HG02623 (cell line): ENCODE results near the gene AKIP1.
"Not testable (repeated sequence)": the region's sequence is repeated elsewhere in the genome, so short reads cannot be mapped to it uniquely, and the experiment has no call there.

ENCODE experiments used
- ATAC-seq: cut with Tn5 transposase; IDR thresholded peaks from one replicate; pipeline ENCODE4 v1.9.1; 2021; ENCODE audit warnings: moderate library complexity; ENCODE audit not compliant: unreplicated experiment

Gene AKIP1

DNA sequence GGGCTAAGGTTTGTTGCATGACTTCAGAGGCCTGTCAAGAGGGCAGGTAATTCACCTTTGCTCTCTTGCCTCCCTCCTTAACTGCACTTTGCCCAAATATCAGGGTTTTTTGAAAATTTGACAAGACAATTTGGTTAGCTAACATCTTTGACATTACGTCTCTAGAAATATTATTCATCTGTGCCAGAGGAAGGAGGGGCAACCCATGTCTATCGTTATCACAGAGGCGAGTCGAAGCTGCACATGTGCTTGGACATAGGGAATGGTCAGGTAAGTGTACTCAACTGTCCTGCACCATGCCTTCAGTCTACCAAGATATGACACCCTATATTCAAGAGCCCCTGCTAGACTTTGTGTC, 3.7 kb downstream of the AKIP1 start:
- ATAC-seq, result no peak

- no peak for ATAC-seq
These were observed 6.3 kb downstream of the AKIP1 start for GRCh38 chr11:8917157-8917825.

- no peak for ATAC-seq
These were observed 11.7 kb downstream of the AKIP1 start for GRCh38 chr11:8922691-8923090.

- no peak for ATAC-seq
These were observed 14.7 kb downstream of the AKIP1 start for GRCh38 chr11:8925711-8926110.

DNA sequence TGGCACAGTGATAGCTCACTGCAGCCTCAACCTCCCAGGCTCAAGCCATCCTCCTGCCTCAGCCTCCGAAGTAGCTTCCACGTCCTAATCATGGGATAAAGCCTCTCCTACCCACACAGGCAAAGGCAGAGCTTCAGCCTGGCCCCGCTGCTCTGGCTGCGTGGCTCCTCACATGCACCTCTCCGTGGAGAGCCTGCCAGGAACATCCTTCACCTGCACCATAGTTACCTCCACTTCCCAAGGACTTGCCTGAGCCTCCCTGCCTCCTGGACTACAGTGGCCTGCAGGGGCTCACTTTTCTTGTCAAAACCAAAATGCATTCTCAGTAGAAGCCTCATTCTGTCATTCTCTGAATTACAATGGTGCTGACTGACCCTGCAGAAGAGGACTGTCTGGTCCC, 15.2 kb downstream of the AKIP1 start:
- no peak for ATAC-seq

GRCh38 chr11:8927233-8927632, 16.2 kb downstream of the AKIP1 start:
- ATAC-seq, result no peak

- ATAC-seq, result no peak
These were observed 17.2 kb downstream of the AKIP1 start for GRCh38 chr11:8928205-8928604.

GRCh38 chr11:8928981-8929615, 18.1 kb downstream of the AKIP1 start:
- no peak for ATAC-seq

DNA sequence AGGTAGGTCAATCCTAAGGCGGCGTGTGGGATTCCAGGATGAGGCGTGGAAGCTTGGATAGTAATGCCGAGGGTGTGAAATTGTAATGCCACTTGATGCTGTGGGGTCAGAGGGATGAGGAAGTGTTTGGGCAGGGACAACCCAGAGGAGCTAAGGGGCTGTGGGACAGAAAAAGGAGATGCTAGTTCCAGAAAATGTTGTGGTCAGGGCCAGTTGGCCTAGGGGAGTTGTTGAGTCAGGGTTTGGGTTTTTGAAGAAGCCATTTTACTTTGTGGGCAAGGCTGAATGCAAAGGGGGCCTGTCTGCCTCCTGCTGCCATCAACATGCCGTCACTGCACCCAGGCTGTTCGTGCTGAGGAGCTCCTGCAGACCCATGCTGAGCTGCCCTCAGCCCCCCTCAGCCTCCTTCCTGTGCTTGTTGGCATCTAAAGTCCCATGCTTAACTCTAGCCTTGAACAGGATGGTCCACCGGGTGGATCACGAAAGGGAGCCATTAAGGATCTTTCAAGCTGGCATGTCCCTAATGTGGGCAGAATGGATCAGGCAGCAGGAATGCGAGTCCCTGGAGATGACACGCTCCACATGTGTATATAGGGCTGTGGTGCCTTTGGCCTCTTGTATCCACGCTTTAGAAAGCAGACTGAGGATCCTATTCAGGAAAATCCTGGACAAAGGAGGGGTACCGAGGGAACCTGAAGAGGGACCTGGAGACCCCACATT, 19.6 kb downstream of the AKIP1 start:
- no peak for ATAC-seq

DNA sequence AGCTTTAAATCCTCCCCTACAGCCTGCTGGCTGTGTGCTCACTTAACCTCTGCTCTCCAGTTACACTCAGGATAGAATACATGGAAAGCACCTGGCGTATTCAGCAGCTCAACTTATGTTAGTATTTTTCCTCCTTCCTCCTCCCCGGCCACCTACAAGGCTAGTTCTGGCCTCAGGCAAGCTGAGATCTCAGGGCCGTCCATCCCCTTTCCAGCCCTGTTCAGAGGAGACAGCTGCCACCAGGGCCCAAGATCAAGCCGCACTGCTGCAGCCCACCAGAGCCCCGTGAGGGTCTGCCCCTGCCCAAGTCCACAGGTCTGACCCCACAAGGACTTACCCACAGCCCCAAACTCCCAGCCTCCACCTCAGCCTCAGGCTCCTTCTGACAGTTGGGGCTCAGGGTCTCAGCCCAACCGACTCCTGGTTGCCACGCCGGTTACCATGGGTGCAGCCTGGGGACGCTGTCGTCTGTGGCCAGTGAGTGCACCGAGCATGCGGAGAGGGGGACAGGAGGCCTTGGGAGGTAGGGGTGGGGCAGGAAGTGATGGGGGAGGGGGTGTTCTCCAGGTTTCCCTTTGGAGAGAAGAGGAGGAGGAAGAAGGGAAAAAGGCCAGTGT, 21.7 kb downstream of the AKIP1 start, which contains the start of gene C11orf16:
C11orf16 (minus strand) TSS at position 384 of the 617 bp plus-strand sequence. CDS start 639 bp downstream, outside the sequence.
- no peak for ATAC-seq

DNA sequence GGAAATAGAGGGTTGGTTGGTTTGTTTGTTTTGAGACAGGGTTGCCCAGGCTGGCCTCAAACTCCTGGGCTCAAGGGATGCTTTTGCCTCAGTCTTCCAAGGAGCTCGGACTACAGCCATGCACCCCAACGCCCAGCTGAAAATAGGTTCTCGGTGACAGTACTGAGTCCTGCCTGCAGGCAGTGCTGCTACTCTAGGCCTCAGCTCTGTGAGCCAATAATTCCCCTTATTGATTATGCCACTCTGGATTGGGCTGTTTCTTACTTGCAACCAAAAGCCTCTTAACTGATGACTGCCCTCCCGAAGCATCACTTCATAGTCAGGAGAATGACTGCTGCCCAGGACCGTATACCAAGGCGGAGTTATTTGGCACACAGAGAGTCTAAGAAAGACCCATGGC, 22.9 kb downstream of the AKIP1 start:
- ATAC-seq, result no peak

- no peak for ATAC-seq
These were observed 23.9 kb downstream of the AKIP1 start for GRCh38 chr11:8934742-8935488.

DNA sequence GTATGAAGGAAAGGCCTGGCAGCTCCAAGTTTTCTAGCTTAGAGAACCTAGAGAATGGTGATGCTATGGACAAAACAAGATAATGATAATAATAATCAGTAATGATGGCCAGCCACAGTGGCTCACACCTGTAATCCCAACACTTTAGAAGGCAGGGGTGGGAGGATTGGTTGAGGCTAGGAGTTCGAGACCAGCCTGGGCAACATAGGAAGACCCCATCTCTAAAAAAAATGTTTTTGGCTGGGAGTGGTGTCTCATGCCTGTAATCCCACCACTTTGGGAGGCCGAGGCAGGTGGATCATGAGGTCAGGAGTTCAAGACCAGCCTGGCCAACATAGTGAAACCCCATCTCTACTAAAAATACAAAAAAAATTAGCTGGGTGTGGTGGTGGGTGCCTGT, 24.8 kb downstream of the AKIP1 start:
- ATAC-seq, result not testable (repeated sequence)

- ATAC-seq, result no peak
These were observed 26.2 kb downstream of the AKIP1 start for GRCh38 chr11:8937159-8937558.

DNA sequence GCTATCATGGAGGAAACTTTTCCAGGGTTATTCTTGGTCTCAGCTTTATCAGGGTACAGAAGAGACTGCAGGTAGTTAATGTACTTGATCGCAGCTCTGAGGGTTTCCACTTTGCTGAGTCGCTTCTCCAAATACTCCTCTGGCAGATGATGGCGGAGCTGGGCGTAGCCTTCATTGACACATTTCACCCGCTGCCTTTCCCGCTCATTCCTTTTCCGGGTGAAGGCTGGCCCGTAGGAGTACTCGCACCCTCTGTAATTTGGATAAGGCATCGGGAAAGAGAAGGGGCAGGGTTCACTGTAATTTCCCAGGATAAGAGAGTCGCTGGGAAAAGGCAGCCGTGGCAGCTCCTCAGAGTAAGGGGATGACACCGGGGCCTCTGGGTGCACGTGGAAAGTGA, 26.7 kb downstream of the AKIP1 start:
- ATAC-seq, result no peak

DNA sequence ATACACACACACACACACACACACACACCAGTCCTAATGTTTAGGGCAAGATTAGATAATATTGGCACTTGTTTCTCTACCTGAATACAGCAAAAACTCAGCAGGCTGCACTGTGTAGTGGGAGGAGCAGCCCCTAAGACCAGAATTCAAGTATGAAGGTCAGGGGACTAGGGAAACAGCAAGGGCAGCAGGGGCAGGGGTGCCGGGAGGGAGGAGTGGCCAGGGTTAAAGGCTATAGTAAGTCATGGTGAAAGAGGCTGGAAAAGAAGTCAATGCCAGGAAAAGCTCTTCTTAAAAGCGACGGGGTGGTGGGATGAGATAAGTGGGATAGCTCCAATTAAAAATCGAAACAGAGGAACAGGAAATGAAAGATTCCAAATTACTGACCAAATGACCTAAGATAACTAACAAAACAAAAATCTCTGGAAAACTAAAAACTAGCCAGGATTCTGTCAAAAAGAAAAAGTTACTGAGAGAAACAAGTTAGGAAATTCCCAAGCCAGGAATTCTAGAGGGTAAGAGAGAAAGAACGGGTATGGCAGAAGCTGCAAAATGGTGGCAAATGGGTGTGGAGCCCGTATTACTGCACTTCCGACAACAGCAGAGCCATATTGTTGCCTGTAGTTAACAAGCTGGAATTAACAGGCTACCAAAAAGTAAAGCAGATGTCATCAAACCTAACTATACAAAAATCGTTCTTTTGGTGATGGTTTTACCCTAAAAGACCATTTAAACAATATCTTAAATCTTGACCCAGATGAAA, 30.5 kb downstream of the AKIP1 start:
- ATAC-seq, result no peak

DNA sequence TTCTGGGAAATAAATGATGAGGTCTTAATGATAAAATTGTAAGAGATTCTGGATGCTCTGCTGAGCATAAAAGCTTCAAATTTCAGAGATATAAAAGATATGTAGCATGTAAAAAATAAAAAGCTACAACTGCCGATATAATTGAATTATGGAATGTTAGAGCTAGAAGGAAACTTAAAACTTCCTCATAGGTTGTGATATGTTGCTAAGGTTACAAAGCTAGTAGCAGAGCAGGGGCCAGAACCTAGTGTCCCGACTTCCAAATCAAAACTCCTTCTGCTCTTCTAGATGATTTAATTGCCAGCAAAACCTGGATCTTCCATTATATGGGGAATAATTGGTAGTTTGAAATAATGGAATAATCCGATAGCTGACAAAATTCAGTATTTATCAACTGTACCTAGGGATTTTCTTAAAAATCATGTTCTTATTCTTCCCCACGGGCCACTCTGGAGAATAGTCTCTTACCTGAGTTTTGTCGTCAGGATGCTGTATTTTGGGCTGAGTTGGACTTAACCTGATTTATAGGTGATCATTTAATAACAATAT, 31.6 kb downstream of the AKIP1 start, which contains the start of gene ASCL3:
ASCL3 (minus strand) TSS at position 499 of the 549 bp plus-strand sequence. CDS start 4,855 bp downstream, outside the sequence.
- ATAC-seq, result no peak

DNA sequence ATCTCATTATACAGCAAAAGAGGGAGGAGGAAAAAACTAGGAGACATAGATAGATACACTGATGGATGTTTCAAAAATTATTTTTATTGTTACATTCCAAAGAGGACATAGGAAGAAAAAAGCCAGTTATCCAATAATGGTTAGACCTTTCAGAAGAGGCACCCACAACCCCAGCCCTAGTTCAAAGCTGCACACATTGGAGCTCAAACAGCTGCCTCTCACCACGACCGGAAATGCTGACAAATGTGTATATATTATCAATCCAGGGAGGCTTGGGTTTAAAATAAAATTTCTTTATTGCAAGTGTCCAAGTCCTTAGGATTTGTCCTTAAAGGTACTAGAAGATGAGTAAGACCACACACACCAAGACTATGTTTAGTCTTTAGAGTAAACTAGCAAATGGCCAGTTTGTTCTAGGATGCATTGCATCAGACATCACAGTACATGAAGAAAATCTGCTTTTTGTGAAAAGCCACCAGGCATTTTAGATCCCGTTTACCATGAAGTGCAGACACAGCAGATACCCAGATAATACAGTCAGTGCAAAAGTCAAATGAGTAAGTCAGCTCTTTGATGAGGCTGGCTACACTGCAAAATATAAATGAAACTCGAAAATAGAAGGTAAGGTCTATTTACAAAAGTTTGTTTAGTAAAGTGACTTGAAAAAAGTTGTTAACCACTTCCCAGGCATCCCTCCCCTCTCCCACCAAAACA, 36.4 kb downstream of the AKIP1 start:
- no peak for ATAC-seq

- no peak for ATAC-seq
These were observed 37.9 kb downstream of the AKIP1 start for GRCh38 chr11:8948886-8949285.
